DMS53 treated with DMSO at 0.1 percent for 48 hours (cell line): ENCODE measurements around the gene RNF123.

Experiments used
- DNase-seq: peaks from one replicate; lab custom pipeline; 2025; ENCODE audit not compliant: unreplicated experiment; lab: John Stamatoyannopoulos, UW

RNF123 gene

DNA sequence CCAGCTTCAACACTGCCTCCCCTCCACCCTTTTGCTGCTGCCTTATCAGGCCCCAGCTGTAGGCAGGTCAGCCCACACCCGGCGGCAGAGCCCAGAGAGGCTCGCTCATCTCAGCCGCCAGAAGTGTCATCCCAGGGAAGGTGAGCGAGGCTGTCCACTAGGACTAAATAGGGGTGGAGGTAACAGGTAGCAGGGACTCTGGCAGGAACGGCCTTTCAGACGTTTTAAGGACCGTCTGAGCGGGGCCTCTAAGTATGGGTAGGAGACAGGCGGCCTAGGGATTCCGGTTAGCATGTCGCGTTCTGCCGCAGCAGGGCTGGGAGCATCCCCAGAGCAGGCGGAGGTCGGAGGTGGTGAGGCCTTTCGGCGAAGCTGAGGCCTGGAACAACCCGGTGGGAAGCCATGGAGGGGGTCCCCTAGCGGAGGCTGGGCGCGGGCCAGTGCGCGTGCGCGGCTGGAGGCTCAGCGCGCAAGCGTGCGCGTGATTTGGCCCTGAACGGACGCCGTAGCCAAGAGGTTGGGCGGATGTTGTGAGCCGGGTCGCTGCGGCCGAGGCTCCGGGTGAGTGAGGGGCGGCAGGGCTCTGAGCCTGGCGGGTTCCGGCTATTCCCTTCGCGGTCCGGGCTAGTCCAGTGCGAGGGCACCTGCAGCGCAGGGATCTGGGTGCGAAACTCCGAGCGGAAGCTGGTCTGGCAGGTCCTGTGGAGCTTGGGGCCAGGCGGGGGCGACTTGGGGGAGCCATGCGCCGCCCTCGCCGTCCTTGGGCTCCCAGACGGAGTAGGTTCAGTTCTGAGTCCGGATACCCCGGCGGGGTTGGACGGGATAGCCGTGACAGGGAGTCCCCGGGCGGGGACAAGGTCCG lies at the start of gene RNF123, which contains the start of gene MST1:
RNF123 (plus strand) TSS at position 512 of the 862 bp plus-strand sequence. CDS start 1,609 bp downstream, outside the sequence.
MST1 (minus strand) TSS at position 429 of the 862 bp plus-strand sequence. CDS start 783 bp downstream, outside the sequence.
- DNase-seq, result no peak

DNA sequence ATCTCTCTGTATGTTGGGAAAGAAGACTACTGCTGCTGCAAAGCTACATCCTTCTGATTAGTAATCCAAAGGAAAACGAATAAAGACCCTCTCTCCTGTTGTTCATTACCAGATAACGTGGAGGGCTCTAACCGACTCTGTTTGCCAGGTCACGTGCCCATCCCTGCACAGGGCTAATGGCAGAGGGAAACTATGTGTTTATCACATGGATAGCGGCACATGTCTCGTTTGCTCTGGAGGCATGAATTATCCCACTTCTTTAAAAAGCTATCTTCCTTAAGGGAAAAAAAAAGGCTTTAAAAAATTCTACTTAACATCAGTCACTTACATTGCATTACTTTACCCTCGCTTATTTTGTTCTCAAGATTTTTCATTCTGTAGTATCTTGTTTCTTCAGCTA lies 48.1 kb upstream of the RNF123 start:
- DNase-seq, result no peak

DNA sequence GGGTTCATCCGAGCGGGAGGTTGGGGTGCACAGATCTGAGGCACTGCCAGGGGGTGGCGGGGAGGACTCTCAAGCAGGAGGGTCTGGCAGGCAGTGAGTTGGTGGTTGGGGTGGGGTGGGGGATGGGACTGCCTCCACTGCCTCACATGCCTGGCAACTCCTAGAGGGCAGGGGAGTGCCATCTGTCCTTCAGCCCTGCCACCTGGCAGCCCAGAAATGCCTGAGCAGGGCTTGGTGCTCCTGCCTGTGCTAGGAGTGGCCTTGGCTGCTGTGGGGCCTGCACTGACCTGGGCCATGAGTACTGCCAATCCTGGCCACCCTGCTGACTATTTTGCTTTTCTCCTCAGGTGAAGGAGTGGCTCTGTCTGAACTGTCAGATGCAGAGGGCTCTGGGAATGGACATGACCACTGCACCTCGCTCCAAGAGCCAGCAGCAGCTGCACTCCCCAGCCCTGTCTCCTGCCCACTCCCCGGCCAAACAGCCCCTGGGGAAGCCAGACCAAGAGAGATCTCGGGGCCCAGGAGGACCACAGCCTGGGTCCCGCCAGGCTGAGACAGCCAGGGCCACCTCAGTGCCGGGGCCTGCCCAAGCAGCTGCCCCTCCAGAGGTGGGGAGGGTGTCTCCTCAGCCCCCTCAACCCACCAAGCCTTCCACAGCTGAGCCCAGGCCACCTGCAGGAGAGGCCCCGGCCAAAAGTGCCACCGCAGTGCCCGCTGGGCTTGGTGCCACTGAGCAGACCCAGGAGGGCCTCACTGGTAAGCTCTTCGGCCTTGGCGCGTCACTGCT lies 47.2 kb upstream of the RNF123 start:
- DNase-seq, result no peak

DNA sequence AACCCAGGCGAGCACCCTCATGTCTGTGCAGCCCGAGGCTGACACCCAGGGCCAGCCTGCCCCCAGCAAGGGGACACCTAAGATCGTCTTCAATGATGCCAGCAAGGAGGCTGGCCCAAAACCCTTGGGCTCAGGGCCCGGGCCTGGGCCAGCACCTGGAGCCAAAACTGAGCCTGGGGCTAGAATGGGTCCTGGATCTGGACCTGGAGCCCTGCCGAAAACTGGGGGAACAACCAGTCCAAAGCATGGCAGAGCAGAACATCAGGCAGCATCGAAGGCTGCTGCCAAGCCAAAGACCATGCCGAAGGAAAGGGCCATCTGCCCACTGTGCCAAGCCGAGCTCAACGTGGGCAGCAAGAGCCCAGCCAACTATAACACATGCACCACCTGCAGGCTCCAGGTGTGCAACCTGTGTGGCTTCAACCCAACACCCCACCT lies 46.6 kb upstream of the RNF123 start:
- no peak for DNase-seq

DNA sequence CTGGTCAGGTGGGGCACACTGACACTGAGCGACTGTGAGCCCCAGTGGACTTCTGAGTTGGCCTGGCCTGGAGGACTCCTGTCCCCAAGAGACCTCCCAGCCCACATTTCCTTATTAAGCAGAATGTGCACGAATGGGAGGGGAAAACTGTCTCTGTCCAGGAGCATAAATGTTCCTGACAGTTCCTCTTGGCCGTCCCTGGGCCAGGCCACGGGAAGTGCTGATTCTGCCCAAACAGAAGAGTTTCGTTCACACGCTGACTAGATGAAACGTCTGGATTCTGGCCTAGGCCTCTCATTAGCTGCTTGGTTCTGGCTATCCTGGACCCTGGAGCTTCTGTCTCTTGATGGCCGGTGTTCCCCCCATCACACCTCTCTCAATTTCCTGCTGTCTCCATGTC lies 44.7 kb upstream of the RNF123 start:
- no peak for DNase-seq

DNA sequence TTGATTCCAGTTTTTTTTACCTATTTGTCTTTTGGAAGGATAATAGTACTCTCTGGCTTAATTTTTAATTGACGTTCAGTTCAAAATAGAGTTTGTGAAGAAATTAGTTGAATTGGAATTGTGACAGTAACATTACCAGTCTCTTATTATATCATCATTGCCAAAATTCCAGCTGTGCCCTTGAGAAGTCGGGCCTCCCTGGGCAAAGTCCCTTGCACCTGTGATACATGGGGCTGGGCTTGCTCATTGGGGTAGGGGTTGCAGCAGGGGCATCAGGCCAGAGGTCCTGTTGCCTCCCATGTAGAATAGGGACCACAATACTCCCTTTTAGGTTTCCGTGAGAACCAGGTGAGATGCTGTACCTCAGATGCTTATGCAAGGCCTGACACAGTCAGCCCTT lies 43.1 kb upstream of the RNF123 start:
- no peak for DNase-seq

DNA sequence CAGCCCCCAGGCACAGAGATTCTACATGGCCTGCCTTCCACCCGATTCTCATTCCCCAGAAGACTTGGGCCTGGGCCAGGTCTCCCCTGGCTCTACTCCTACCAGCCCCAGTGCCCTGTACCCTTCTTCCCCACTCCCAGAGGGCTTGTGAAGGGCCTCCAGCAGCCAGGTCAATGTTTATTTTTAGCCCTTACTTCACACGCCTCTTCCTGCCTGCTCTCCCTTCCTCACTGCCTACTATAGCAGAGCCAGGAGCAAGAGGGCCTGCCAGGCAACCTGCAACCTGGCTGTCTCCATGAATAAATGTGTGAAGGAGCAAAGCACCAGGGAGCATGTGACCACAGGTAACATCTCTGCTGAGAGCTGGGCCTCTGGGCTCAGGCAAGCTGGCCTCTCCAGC lies 41.6 kb upstream of the RNF123 start:
- peak; percentile 5 for DNase-seq

DNA sequence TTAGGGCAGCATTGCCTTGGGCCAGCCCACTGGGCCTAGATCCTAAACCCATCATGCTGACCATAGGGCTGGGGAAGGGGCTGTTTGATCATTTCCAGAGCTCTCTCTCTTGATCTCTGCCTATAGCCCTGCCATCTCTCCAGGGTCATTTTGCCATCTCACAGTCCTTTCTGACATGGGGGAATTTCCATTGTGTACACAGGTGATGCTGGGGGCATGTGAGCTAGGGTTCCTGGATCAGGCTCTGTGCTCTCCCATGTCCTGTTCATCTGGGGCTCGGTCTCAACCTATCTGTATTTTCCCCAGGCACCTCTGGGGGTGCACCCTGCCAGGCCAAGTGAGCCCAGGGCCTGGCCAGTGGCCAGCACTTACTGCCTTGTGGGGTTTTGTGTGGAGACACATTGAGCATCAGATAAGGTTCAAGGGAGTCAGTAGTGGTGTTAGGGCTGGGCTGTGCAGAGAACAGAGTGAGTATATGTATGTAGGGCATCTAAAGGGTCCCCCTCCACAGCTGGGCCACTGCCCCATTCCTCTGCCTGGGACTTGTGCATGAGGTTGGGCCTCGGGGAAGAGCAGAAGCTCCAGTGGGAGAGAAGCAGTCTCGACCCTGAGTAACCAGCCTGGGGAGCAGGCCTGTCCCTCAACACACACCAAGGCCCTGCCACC lies 40.9 kb upstream of the RNF123 start:
- DNase-seq, result no peak

DNA sequence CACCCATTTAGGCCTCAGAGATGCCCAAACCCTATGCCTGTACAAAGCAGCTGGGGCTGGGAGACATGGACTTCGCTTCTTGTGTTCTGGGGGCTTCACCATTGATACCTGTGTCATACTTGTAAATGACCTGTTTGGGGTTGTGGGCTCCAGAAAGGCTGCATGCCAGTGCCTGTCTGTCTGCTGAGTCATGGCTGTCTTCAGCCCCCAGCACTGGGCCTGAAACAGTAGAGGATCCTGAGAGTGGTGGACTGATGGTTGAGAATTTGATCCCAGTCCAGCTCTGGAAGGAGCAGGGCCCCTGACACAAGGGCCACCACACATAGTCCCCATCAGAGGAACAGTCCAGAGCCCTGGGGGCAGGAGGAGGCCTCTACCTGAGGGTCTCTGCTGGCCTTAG lies 39.8 kb upstream of the RNF123 start:
- no peak for DNase-seq

DNA sequence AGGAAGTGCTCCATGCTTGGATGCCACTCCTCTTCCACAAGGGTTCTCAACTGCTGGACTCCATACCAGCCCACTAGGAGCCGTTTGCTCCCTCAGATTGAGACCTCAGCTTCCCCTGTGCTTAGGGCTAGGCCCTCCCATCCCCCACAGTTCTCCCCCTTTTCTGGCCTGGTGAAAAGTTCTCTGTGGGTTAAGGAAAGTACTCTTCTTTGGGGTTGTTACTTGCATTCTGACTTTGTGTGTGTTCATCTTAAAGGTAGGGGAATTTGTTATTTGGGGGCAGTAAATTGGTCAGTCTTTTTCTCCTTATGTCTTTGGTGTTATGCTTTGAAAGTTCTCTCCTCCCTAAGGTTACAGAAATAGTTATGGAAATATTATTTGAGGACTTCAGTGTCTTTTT lies 39.2 kb upstream of the RNF123 start:
- DNase-seq, result no peak

DNA sequence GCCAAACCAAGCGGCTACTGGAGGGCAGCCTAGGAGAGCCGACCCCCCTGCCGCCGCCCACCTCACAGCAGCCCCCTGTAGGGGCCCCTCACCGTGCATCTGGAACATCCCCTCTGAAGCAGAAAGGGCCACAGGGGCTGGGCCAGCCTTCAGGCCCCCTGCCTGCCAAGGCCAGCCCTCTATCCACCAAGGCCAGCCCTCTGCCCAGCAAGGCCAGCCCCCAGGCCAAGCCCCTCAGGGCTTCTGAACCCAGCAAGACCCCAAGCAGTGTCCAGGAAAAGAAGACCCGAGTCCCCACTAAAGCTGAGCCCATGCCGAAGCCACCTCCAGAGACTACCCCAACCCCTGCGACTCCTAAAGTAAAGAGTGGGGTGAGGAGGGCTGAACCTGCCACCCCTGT lies 38.7 kb upstream of the RNF123 start:
- DNase-seq, result no peak

DNA sequence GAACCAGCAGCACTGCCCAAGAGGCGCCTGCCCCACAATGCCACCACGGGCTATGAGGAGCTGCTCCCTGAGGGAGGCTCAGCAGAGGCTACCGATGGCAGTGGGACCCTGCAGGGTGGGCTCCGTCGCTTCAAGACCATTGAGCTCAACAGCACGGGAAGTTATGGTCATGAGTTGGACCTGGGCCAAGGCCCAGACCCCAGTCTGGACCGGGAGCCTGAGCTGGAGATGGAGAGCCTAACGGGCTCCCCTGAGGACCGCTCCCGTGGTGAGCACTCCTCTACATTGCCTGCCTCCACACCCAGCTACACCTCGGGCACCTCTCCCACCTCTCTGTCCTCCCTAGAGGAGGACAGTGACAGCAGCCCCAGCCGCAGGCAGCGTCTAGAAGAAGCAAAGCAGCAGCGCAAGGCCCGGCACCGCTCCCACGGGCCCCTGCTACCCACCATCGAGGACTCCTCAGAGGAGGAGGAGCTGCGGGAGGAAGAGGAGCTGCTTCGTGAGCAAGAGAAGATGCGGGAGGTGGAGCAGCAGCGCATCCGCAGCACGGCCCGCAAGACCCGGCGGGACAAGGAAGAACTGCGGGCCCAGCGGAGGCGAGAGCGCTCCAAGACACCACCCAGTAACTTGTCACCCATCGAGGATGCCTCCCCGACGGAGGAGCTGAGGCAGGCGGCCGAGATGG lies 37.0 kb upstream of the RNF123 start:
- DNase-seq, result no peak

DNA sequence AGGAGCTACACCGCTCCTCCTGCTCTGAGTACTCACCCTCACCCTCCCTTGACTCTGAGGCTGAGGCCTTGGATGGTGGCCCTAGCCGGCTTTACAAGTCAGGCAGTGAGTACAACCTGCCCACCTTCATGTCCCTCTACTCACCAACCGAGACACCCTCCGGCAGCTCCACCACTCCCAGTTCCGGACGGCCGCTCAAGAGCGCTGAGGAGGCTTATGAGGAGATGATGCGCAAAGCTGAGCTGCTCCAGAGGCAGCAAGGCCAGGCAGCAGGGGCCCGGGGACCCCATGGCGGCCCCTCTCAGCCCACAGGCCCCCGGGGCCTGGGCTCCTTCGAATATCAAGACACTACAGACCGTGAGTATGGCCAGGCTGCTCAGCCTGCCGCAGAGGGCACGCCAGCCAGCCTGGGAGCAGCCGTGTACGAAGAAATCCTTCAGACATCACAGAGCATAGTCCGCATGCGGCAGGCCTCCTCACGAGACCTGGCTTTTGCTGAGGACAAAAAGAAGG lies 36.4 kb upstream of the RNF123 start:
- DNase-seq, result no peak

DNA sequence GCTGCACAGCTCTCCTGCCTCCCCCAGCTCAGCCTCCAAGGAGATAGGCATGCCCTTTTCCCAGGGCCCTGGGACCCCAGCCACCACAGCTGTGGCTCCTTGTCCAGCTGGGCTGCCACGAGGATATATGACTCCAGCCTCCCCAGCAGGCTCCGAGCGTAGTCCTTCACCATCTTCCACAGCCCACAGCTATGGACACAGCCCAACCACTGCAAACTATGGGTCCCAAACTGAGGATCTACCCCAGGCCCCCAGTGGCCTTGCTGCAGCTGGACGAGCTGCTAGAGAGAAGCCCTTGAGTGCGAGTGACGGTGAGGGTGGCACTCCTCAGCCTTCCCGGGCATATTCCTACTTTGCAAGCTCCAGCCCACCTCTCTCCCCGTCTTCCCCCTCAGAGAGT lies 35.7 kb upstream of the RNF123 start:
- no peak for DNase-seq

DNA sequence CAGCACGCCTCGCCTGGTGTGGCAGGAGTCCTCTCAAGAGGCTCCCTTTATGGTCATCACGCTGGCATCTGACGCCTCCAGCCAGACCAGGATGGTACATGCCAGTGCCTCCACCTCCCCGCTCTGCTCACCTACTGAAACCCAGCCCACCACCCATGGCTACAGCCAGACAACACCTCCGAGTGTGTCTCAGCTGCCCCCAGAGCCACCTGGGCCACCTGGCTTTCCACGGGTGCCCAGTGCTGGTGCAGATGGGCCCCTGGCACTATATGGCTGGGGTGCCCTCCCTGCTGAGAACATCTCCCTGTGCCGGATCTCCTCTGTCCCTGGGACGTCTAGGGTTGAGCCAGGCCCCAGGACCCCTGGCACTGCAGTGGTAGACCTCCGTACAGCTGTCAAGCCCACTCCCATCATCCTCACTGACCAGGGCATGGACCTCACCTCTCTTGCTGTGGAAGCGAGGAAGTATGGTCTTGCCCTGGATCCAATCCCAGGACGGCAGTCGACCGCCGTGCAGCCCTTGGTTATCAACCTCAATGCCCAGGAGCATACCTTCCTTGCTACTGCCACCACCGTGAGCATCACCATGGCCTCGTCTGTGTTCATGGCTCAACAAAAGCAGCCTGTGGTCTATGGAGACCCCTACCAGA lies 35.1 kb upstream of the RNF123 start:
- DNase-seq, result no peak

DNA sequence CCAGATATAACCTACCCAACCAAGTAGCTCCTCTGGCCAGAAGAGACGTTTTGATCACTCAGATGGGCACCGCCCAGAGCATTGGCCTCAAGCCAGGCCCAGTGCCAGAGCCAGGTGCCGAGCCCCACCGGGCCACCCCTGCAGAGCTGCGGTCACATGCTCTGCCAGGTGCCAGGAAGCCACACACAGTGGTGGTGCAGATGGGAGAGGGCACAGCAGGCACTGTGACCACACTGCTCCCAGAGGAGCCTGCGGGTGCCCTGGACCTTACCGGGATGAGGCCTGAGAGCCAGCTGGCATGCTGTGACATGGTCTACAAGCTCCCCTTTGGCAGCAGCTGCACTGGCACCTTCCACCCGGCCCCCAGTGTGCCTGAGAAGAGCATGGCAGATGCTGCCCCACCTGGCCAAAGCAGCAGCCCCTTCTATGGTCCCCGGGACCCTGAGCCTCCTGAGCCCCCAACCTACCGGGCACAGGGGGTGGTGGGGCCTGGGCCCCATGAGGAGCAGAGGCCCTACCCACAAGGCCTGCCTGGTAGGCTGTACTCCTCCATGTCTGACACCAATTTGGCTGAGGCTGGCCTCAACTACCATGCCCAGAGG lies 34.3 kb upstream of the RNF123 start:
- no peak for DNase-seq

DNA sequence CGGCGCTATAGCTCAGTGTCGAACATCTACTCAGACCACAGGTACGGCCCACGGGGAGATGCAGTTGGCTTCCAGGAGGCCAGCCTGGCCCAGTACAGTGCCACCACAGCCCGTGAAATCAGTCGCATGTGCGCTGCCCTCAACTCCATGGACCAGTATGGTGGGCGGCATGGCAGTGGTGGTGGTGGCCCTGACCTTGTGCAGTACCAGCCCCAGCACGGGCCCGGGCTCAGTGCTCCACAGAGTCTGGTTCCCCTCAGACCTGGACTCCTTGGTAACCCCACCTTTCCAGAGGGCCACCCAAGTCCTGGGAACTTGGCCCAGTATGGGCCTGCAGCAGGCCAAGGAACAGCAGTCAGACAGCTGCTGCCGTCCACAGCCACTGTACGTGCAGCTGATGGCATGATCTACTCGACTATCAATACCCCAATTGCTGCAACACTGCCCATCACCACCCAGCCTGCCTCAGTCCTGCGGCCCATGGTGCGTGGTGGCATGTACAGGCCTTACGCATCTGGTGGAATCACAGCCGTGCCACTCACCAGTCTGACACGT lies 33.5 kb upstream of the RNF123 start:
- no peak for DNase-seq

DNA sequence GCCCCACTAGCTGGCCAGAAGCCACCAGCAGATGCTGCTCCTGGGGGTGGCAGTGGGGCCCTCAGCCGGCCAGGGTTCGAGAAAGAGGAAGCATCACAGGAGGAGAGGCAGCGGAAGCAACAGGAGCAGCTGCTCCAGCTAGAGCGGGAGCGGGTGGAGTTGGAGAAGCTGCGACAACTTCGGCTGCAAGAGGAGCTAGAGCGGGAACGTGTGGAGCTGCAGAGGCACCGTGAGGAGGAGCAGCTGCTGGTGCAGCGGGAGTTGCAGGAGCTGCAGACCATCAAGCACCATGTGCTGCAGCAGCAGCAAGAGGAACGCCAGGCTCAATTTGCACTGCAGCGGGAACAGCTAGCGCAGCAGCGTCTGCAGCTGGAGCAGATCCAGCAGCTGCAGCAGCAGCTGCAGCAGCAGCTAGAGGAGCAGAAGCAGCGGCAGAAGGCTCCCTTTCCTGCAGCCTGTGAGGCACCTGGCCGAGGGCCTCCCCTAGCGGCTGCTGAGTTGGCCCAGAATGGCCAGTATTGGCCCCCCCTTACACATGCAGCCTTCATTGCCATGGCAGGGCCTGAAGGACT lies 32.7 kb upstream of the RNF123 start:
- DNase-seq, result no peak

DNA sequence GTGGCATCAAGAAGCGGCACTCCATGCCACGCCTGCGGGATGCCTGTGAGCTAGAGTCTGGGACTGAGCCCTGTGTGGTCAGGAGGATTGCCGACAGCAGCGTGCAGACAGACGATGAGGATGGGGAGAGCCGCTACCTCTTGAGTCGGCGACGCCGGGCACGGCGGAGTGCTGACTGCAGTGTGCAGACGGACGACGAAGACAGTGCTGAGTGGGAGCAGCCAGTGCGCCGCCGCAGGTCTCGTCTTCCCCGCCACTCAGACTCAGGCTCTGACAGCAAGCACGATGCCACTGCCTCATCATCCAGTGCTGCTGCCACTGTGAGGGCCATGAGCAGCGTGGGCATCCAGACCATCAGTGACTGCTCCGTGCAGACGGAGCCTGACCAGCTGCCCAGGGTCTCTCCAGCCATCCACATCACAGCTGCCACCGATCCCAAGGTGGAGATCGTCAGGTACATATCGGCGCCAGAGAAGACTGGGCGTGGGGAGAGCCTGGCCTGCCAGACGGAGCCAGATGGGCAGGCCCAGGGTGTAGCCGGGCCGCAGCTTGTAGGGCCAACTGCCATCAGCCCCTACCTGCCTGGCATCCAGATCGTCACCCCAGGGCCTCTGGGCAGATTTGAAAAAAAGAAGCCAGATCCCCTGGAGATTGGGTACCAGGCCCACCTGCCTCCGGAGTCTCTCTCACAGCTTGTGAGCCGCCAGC lies 32.0 kb upstream of the RNF123 start:
- no peak for DNase-seq
